Measurements from ENCODE around the gene ABCB11. TPM values are rescaled to one million over a fixed set of nuclear protein-coding genes. Genes with fewer than 3 reads are reported as not detected.
"Not testable (repeated sequence)": the region's sequence is repeated elsewhere in the genome, so short reads cannot be mapped to it uniquely, and the experiment has no call there.

ABCB11 gene
- total RNA-seq, result under 1 TPM in 1 of 2 donors, not detected in 1; 0.09 TPM
- long read RNA-seq, donor 1, result 0 reads
- long read RNA-seq, donor 2, result 0 reads

DNA sequence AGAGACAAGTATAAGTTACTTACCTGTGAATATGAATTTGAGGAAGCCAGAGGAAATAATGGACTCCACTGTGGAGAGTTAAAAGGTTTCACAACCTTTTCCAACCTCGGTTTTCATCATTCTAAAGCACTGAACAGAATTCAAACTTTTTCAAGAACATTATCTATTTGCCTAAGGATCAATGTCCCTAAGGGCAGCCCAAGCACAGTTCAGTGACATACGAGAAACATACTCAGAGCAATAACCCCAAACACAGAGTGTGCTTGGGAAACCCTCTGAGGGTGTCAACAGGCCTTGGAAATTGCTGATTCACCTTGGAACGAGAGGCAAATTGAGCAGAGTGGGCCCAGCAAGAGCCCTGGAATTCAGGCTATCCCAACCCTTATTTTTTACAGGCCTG, at the start of gene ABCB11:
Gene ABCB11, minus strand, starts transcription at position 123 of the 400 bp plus-strand sequence. CDS start 13,199 bp downstream, outside the sequence.
- intact Hi-C loops (cut with DNase I), result no loop called here
- no peak for DNase-seq (ENCODE audit: low spot score)

DNA sequence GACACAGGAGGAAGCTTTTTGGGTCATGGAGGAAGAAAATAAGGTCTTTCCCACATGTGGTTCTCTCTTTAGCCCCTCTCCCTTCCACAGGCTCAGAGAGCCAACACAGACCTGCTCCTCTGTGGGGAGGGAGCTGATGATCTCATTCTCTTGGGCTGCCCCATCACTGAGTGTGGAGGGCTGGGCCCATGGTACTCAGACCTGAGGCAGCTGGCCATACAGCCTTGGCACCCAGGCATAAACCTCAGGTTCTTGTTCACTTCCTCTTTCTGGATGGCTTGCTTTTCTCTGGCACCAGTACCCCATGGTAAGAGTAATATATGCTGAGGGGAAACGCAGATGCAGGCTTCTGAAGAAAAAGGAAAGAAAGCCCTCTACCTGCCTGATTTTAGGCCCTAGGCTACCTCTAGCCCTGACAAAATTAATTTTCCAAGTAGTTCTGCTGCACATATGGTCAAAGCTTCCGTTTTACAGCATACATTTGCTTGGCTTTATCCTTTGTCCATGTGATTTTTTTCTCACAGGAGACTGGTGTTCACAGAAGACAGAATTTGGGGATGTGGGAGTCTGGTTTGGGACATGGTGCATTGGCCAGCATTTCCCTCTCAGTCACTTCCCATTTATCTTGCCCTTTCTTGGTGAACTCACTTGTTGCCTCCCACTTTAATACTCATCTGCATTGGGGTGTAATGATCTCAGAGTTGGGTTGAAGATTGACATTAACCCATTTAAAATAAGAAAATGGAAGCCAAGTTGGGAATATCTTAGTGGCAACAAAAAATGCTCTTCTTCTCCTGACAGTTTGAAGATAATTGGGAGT, 49.3 kb upstream of the ABCB11 start:
- intact Hi-C loops (cut with DNase I), result no loop called here

DNA sequence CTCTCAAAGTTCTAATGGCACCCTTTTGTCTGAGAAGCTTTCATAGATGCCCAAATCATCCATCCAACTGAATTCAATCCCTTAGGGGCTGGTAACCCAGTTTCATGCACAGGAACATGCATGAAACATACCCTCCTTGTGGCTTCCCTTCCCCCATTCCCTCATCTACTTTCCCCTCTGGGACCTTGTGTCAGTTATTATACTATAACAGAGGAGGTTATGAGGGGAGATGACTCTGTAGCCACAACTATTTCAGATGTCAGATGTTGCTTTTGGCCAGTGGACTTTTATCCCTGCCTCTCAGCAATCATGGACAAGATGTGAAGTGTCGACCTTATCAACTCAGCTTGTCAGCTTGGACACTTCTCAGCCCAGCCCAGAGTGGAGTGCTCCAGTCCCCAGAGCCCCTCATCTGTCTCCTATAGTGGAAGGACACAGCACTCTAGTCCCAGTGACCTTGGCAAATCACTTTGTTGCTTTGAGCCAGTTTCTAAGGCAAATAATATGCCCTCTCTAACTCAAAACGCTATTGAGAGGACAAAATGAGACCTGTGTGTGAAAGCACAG, 46.6 kb upstream of the ABCB11 start:
- intact Hi-C loops (cut with DNase I), result no loop called here

More for the DNA sequence above, 49.3 kb upstream of the ABCB11 start:
- no peak for DNase-seq (ENCODE audit: low spot score)

DNA sequence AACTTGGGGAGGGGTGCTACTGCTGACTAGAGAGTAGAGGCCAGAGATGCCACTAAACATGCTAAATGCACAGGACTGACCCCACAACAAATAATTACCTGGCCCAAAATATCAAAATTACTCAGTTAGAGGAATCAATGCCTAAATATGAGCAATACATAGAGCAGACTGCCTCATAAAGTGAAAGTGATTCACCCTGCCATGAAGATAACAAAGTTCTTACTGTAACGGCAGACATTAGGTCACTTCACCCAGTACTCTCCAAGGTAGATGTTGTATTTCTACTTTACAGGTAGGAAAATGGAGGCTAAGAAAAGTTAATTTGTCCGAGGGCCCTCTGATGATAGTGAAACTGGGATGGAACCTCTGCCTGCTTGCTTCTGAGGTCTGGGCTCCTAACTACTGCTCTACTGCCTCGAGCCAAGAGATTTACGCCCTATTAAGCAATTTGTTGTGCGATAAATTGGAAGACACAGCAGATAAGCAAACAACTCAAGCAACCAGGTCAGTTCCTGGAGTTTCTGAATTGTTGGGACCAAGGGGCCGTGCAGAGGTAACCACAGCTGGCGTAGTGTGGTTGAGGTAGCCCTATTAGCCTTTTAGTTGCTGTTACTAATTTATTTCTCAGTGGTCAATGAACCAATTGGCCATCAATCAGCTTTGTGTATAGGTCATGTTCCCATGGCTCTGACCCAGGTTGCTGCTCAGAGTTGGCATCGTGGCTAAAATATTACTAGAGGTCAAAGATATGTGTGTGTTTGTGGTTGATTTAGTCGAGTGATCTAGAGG, 43.0 kb upstream of the ABCB11 start:
- DNase-seq (ENCODE audit: low spot score), result no peak
- intact Hi-C loops (cut with DNase I), result no loop called here

More for the DNA sequence above, 46.6 kb upstream of the ABCB11 start:
- DNase-seq (ENCODE audit: low spot score), result no peak

DNA sequence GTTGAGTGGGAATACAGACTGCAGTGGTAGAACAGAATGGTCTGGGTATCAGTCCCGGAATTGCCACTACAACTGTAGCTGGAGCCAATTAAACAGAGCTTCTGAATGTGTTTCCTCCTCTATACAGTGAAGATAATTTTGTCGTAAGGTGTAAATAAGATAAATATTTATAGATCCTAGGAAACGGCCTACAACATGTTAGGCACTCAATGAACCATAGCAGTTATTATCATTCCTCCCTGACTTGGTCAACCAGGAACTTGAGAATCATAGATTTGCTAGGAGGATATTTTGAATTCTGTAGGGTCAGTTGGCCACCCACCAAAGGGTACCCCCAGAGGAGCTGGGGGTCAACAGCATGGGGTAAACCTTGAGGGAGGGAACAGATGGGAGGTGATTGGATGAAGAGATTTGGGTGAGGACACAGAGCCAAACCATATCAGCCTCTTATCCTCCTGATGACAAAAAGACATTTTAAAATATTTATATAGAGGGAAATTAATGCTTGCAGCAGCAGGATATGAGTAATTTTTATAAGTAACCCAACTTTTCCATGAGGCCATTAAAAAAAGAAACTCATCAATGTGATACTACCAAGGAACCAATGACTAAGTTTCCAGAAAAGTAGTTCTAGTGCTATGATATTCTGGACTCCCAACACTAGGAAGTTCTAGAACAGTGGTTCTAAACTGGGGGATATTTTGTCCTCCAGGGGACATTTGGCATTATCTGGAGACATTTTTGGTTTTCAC, 42.3 kb upstream of the ABCB11 start:
- intact Hi-C loops (cut with DNase I), result no loop called here

DNA sequence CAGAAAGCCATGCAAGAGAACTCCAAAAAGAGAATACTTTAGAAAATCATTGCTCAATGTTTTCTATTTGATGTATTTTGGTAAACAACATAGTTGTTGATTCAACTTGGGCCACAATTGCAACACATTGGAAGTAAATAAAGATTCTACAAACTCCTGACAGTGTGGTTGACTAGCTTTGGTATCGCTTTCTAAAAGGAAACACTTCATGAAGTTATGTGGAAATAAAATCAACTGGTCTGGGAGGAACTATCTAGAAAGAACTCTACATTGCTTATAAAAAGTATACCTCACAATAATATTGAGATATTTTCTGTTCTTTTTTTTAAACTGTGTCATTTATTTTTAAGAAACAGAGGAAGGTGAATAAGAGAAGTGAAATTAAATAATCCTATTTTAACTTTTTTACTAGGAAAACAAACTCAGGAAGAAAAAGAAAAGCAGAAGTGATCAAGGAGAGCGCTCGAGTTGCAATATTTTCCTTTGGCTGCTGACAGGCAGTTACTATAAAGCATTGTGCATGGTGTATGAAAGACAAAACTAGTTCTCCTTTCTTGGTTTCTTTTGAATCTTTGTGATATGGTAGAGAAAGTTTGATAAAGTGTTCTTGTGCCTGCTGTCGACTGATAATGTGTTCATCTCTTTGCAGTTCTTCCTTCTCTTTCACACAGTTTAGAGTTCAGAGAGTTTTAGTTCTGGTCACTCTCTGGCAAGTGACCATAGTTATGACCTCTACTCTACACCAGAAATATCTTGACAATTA, 41.2 kb upstream of the ABCB11 start:
- no peak for DNase-seq (ENCODE audit: low spot score)
- intact Hi-C loops (cut with DNase I), result no loop called here

More for the DNA sequence above, 42.3 kb upstream of the ABCB11 start:
- no peak for DNase-seq (ENCODE audit: low spot score)

DNA sequence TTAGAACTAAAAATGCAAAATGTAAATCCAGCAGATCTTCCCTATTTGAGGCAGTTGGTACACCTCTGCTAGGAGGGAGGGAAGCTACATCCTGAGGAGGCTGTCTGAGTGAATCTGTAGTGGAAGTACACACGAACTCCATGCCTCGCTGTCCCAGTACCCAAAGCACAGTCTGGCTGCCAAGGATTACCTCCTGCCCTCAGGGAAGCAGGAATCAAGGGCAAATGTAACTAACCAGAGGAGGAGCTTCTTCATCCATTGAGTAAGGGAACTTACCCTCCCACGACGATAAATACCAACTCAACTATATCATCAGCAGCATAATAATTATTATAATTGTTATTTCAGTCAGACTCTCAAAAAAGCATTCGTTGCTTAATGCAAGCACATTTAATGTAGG, 40.3 kb upstream of the ABCB11 start:
- intact Hi-C loops (cut with DNase I), result no loop called here
- DNase-seq (ENCODE audit: low spot score), result no peak

DNA sequence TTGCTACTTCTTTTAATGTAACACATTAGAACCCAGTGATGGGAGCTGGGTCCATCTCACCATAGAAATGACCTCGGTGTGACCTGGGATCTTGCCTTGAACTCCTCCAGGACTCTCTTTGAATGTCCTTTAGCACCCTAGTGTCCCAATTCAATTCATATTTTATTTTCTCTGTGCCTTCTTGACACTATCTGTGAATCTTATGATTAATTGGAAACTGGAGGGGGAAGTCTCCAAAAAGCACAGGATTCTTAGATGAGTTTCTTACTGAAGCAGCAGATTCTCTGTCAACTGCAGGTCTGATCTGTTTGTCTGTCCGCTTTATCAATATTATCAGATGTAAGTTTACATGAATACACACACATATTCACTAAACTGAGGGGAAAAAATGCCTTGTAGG, 38.7 kb upstream of the ABCB11 start:
- intact Hi-C loops (cut with DNase I), result no loop called here
- no peak for DNase-seq (ENCODE audit: low spot score)

DNA sequence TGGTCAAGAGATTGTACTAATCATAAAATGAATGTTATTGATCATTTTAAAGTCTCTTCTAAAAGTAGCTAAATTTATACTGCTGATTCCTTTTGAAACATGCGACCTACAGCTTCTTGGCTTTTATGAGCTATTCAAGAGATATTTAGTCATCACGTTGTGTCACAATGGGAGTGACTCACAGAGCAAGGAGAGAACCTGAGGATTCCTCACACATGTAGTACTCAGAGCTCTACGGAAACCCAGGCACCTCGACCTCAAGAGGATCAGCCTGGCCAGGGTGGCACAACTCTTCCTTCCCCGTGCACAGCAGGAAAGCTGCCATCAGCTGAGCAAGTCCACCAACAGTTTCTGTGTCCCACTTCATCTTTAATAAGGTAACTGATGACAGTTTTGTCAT, 38.2 kb upstream of the ABCB11 start, which contains the start of gene DHRS9:
Gene DHRS9, plus strand, starts transcription at position 223 of the 400 bp plus-strand sequence. CDS start 12,019 bp downstream, outside the sequence.
- DNase-seq (ENCODE audit: low spot score), result no peak
- intact Hi-C loops (cut with DNase I), result no loop called here

DNA sequence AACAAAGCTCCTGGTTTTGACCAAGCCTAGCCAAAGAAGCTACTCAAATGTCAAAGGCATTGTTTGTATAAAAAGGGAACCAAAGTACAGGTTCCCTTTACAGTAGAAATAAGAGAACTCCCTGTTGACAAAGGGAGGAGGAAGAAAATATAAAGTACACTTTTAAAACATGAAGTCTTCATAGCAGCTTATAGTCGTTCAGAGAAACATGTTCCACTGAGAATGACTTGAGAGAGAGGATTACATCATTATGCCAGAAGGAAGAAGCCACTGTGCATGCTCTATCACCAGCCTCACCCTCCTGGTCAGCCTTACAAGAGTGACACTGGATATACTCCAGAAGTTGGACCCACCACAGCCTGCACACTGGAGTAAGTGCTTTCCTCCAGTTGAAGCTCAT, 35.8 kb upstream of the ABCB11 start:
- intact Hi-C loops (cut with DNase I), result no loop called here
- no peak for DNase-seq (ENCODE audit: low spot score)

DNA sequence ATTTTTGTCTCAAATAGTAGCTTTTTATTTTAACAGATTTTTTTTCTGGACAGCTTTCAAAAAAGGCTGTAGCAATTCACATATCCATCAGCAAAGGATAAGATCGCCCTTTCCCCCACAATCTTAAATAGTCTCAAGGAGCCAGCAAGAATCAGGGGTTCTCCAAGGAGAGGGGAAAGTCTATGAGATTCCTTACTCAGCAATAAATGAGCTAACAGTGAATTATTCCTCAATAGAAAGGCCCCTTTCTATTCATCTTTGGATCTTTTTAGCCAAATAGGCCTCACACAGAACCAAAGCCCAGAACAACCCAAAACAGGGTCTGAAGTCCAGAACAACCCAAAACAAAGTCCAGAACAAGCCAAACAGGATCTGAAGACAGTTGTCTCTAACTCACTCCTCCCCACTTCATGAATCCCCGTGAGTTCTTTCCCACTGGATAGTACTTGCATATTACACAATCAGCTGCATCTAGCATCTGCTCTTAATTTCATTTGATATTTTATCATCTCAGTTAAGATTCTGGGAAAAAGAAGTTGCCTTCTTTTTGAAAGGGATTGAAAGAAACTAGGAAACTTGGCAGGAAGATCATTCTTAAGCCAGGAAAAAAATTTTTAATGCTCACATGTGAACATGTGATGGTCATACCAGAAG, 34.9 kb upstream of the ABCB11 start:
- no peak for DNase-seq (ENCODE audit: low spot score)
- intact Hi-C loops (cut with DNase I), result no loop called here

DNA sequence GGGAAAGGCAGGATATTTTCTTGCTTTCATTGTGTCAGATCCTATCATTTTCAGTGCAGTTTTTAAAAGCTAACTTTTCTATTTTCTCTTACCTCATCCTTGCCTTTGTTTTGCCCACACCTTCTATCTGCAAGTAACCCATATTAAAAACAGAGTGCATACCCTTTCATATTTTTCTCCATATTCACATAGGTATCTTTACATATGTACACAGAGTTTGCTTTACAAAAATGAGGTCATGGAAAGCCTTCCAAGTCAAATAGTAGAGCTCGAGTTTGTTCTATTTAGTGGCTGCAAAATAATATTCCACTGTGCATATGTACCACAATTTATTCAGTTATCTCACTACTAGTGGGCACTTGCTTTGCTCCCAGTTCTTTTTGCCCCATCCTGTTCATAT, 34.3 kb upstream of the ABCB11 start:
- intact Hi-C loops (cut with DNase I), result no loop called here
- no peak for DNase-seq (ENCODE audit: low spot score)

DNA sequence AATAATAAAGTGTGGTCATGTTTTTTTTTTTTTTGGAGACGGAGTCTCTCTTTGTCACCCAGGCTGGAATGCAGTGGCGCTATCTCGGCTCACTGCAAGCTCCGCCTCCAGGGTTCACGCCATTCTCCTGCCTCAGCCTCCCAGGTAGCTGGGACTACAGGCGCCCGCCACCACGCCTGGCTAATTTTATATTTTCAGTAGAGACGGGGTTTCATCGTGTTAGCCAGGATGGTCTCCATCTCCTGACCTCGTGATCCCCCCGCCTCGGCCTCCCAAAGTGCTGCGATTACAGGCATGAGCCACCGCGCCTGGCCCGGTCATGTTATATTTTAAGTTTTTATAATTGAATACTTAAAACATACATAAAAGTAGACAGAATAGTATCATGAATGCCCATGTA, 33.1 kb upstream of the ABCB11 start:
- DNase-seq (ENCODE audit: low spot score); intact Hi-C loops (cut with DNase I): not testable (repeated sequence)

DNA sequence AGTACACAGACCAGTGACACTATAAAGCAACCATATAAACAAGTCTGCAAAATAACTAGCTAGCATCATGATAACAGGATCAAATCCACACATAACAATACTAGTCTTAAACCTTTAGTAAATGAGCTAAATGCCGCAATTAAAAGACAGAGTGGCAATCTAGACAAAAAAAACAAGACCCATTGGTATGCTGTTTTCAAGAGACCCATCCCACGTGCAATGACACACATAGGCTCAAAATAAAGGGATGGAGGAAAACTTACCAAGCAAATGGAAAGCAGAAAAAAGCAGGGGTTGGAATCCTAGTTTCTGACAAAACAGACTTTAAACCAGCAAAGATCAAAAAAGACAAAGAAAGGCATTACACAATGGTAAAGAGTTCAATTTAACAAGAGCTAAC, 23.5 kb upstream of the ABCB11 start:
- DNase-seq (ENCODE audit: low spot score); intact Hi-C loops (cut with DNase I): not testable (repeated sequence)

DNA sequence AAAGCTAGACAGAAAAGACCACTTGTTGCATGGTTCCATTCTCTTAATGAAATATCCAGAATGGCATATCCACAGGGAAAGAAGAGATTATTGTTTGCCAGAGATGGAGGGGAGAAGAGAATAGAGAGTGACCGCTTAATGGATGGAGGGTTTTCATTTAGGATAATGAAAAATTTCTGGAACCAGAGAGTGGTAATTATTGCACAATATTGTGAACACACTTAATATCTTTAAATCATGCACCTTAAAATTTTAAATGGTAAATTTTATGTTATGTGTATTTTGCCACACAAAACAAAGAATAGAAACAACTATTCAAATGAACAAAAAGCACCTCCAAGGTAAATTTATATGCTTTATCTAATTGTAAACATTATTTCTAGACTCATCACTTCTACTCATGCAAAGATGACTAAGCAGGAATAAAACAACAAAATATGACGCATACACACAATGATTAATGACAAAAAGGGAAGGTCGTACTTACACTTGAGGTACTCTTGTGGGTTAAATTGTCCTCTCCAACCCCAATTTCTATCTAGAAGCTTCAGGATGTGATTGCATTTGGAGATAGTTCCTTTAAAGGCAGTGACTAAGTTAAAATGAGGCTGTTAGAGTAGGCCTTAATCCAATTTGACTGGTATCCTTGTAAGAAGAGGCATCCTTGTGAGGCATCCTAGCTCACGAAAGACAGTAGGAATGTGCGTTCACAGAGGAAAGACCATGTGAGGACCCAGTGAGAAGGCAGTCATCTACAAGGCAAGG, 19.5 kb upstream of the ABCB11 start:
- no peak for DNase-seq (ENCODE audit: low spot score)
- intact Hi-C loops (cut with DNase I), result no loop called here

DNA sequence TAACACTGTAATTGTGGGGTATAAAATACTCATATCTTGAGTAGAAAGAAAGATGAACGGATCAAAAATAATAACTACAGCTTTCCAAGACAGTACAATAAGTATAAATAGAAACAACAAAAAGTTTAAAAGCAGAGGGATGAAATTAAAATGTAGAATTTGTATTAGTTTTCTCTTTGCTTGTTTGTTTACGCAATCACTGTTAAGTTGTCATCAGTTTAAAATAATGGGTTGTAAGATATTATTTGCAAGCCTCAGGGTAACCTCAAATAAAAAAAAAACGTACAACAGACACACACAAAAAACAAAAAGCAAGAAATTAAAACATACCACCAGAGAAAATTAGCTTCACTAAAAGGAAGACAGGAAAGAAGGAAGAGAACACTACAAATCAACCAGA, 18.0 kb upstream of the ABCB11 start:
- intact Hi-C loops (cut with DNase I), result no loop called here
- no peak for DNase-seq (ENCODE audit: low spot score)
